ENCODE data around the gene CUL4A.

- TF ChIP-seq YY1 (IDR thresholded peaks at IDR 0.05; ENCODE audit: insufficient read depth, insufficient read length) (no peak), ZNF274 (IDR thresholded peaks at IDR 0.05; ENCODE audit: low read depth, low read length) (no peak), SUZ12 (IDR thresholded peaks at IDR 0.05; ENCODE audit: extremely low read depth, insufficient read depth, insufficient read length) (no peak)
These were observed 88.1 kb downstream of the CUL4A start for GRCh38 chr13:113297370-113298042.

Measured in NT2/D1 (cell line).